GM23338 (cell line): ENCODE data around the gene DHRSX. TPM values are rescaled to one million over a fixed set of nuclear protein-coding genes. Genes with fewer than 3 reads are reported as not detected.

Source experiments
- ATAC-seq: fragments of 200-7000 bp; cut with Tn5 transposase; 3 replicates; pipeline ENCODE4 v1.9.1; 2020
- DNase-seq: peaks from one replicate; pipeline ENCODE4 v3.0.0-alpha.2; 2015; ENCODE audit warnings: low spot score
- H2AFZ ChIP-seq: fragments of 200-600 bp; sonication (generic); 2 replicates; pipeline ENCODE4 v1.8.0; 2016; ENCODE audit warnings: antibody characterized with exemption, mild to moderate bottlenecking, moderate library complexity
- H3F3A ChIP-seq: fragments of 200-600 bp; sonication (generic); replicated peaks from 2 replicates; pipeline ENCODE4 v1.8.0; 2017; ENCODE audit warnings: antibody characterized with exemption, mixed run types, low read depth
- H3K27ac ChIP-seq: fragments of 200-600 bp; sonication (generic); 2 replicates; pipeline ENCODE4 v1.6.1; 2016; ENCODE audit warnings: low read depth
- H3K27me3 ChIP-seq: fragments of 200-600 bp; sonication (generic); 2 replicates; pipeline ENCODE4 v1.8.0; 2016; ENCODE audit warnings: mild to moderate bottlenecking, mixed run types, moderate library complexity; ENCODE audit not compliant: insufficient read depth
- H3K36me3 ChIP-seq: fragments of 200-600 bp; sonication (generic); 2 replicates; pipeline ENCODE4 v1.8.0; 2016; ENCODE audit warnings: mild to moderate bottlenecking; ENCODE audit not compliant: insufficient read depth
- H3K4me1 ChIP-seq: fragments of 200-600 bp; sonication (generic); 2 replicates; pipeline ENCODE4 v1.8.0; 2016; ENCODE audit warnings: mild to moderate bottlenecking, moderate library complexity; ENCODE audit not compliant: insufficient read depth
- H3K4me2 ChIP-seq: fragments of 200-600 bp; sonication (generic); 2 replicates; pipeline ENCODE4 v1.7.1; 2017; ENCODE audit warnings: mixed run types
- H3K4me3 ChIP-seq: fragments of 200-600 bp; sonication (generic); 2 replicates; pipeline ENCODE4 v1.6.1; 2016; ENCODE audit warnings: mixed run types
- H3K79me2 ChIP-seq: fragments of 200-600 bp; sonication (generic); replicated peaks from 2 replicates; pipeline ENCODE4 v1.8.0; 2017; ENCODE audit warnings: mild to moderate bottlenecking; ENCODE audit not compliant: insufficient read depth
- H3K9me2 ChIP-seq: fragments of 200-600 bp; sonication (generic); 2 replicates; pipeline ENCODE4 v1.8.0; 2017; ENCODE audit not compliant: insufficient read depth
- H4K20me1 ChIP-seq: fragments of 200-600 bp; sonication (generic); replicated peaks from 2 replicates; pipeline ENCODE4 v1.8.0; 2017; ENCODE audit warnings: mild to moderate bottlenecking; ENCODE audit not compliant: insufficient read depth
- H3K27ac Mint-ChIP-seq: 2 replicates; pipeline ENCODE4 v1.8.0; 2020; ENCODE audit warnings: inconsistent platforms, mild to moderate bottlenecking, moderate library complexity, mixed read lengths
- H3K27me3 Mint-ChIP-seq: 3 replicates; pipeline ENCODE4 v1.8.0; 2022; ENCODE audit warnings: low read depth, mild to moderate bottlenecking, moderate library complexity, mixed read lengths, inconsistent platforms; ENCODE audit not compliant: insufficient read depth, poor library complexity
- H3K36me3 Mint-ChIP-seq: 3 replicates; pipeline ENCODE4 v1.8.0; 2021; ENCODE audit warnings: low read depth, mild to moderate bottlenecking, inconsistent platforms, moderate library complexity, mixed read lengths
- H3K4me1 Mint-ChIP-seq: 3 replicates; pipeline ENCODE4 v1.8.0; 2020; ENCODE audit warnings: mild to moderate bottlenecking, inconsistent platforms, mixed read lengths
- H3K4me3 Mint-ChIP-seq: 3 replicates; pipeline ENCODE4 v1.8.0; 2021; ENCODE audit warnings: moderate library complexity, mild to moderate bottlenecking, inconsistent platforms, mixed read lengths
- H3K9me3 Mint-ChIP-seq: 3 replicates; pipeline ENCODE4 v1.8.0; 2020; ENCODE audit warnings: moderate library complexity, mild to moderate bottlenecking, inconsistent platforms, mixed read lengths
- CREB1 ChIP-seq: fragments of 250-450 bp; sonication (Bioruptor Pico); IDR thresholded peaks from 2 replicates; pipeline ENCODE4 v1.5.0; 2020; ENCODE audit warnings: low read depth, mild to moderate bottlenecking, moderate library complexity
- ETS1 ChIP-seq: IDR thresholded peaks from 2 replicates; pipeline ENCODE4 v1.6.1; 2016; ENCODE audit warnings: antibody characterized with exemption
- EZH2 ChIP-seq: fragments of 200-600 bp; sonication (generic); IDR thresholded peaks from one replicate; pipeline ENCODE4 v1.8.0; 2017; ENCODE audit warnings: antibody characterized with exemption, mild to moderate bottlenecking, low read depth; ENCODE audit not compliant: unreplicated experiment
- EZH2phosphoT487 ChIP-seq: fragments of 200-600 bp; sonication (generic); IDR thresholded peaks from one replicate; pipeline ENCODE4 v1.8.1; 2018; ENCODE audit warnings: antibody characterized with exemption; ENCODE audit not compliant: unreplicated experiment
- NANOG ChIP-seq: IDR thresholded peaks from 2 replicates; pipeline ENCODE4 v1.6.1; 2016; ENCODE audit warnings: antibody characterized with exemption, borderline replicate concordance
- REST ChIP-seq: IDR thresholded peaks from one replicate; pipeline ENCODE4 v1.6.1; 2018; ENCODE audit warnings: antibody characterized with exemption; ENCODE audit not compliant: unreplicated experiment
- STAT1 ChIP-seq: IDR thresholded peaks from one replicate; pipeline ENCODE4 v1.6.1; 2016; ENCODE audit warnings: antibody characterized with exemption; ENCODE audit not compliant: unreplicated experiment
- ZNF114 ChIP-seq: fragments of 250-450 bp; sonication (Bioruptor Pico); IDR thresholded peaks from 2 replicates; pipeline ENCODE4 v1.5.0; 2020; ENCODE audit warnings: mild to moderate bottlenecking, moderate library complexity
- ZNF331 ChIP-seq: fragments of 250-450 bp; sonication (Bioruptor Pico); IDR thresholded peaks from 2 replicates; pipeline ENCODE4 v1.5.0; 2020; ENCODE audit warnings: low read depth, mild to moderate bottlenecking, moderate library complexity
- polyA plus RNA-seq: library from polyadenylated mRNA; unstranded; fragments of >200 nt; fragmentation: Nextera tagmentation; extraction: Ambion mirVana; gene quantifications from 2 replicates; pipeline ENCODE4 v1.2.1, GENCODE V29; 2016
- total RNA-seq: library from RNA; depleted of rRNA; stranded (reverse); fragments of >200 nt; shearing (Covaris generic); gene quantifications from 2 replicates; pipeline ENCODE4 v1.2.3, GENCODE V29; 2014

Gene DHRSX
- total and polyA plus RNA-seq, 2 experiments from 2014 or later: 33.9 to 43.0 TPM

GRCh38 chrX:2406891-2407518 lies 93.8 kb downstream of the DHRSX start:
- ATAC-seq: no peak
- H3K4me3 Mint-ChIP-seq: no peak overlapping the region
- no peaks in the 10 kb centered on the region for H4K20me1 ChIP-seq
- H3K4me3 ChIP-seq: no peak overlapping the region
- H3K27me3 Mint-ChIP-seq: peaks cover 4% of the 10 kb centered on the region
- DNase-seq: no peak
- no peaks in the 10 kb centered on the region for H3K9me2 ChIP-seq
- H3K36me3 ChIP-seq: peaks cover 21% of the 10 kb centered on the region
- no peak overlapping the region for H3K4me2 ChIP-seq
- peaks cover 56% of the 10 kb centered on the region for H3K36me3 Mint-ChIP-seq
- no peak overlapping the region for H2AFZ ChIP-seq
- H3K4me1 Mint-ChIP-seq: peaks cover 16% of the 10 kb centered on the region; the same call in 2 of the 3 replicates
- no peak overlapping the region for H3K27ac Mint-ChIP-seq
- no peak overlapping the region for H3K27ac ChIP-seq
- H3F3A ChIP-seq: no peaks in the 10 kb centered on the region
- TF ChIP-seq STAT1 (no peak), ETS1 (no peak), NANOG (no peak), ZNF331 (no peak), CREB1 (CRISPR knock-in tag) (no peak)
- H3K4me1 ChIP-seq: peaks cover 11% of the 10 kb centered on the region; the same call in 1 of the 2 replicates
- H3K9me3 Mint-ChIP-seq: peaks cover 24% of the 10 kb centered on the region
- no peaks in the 10 kb centered on the region for H3K27me3 ChIP-seq
- peaks cover 11% of the 10 kb centered on the region; the same call in 1 of the 2 replicates for H3K79me2 ChIP-seq

GRCh38 chrX:2404776-2405175 lies 96.0 kb downstream of the DHRSX start:
- Mint-ChIP-seq H3K27ac (peak overlapping the region; percentile 86), H3K36me3 (peaks cover 54% of the 10 kb centered on the region), H3K9me3 (peaks cover 24% of the 10 kb centered on the region), H3K4me3 (no peak overlapping the region), H3K27me3 (peaks cover 5% of the 10 kb centered on the region), H3K4me1 (peaks cover 24% of the 10 kb centered on the region)
- Histone ChIP-seq H3K9me2 (no peaks in the 10 kb centered on the region), H3K36me3 (peaks cover 21% of the 10 kb centered on the region), H3K4me1 (peaks cover 15% of the 10 kb centered on the region; the same call in 1 of the 2 replicates), H3K79me2 (peaks cover 18% of the 10 kb centered on the region), H3K4me2 (no peak overlapping the region), H3K4me3 (no peak overlapping the region), H3K27ac (peak overlapping the region; percentile 78; the same call in 1 of the 2 replicates), H3F3A (no peaks in the 10 kb centered on the region), H2AFZ (no peak overlapping the region), H3K27me3 (no peaks in the 10 kb centered on the region), H4K20me1 (no peaks in the 10 kb centered on the region; the same call in 1 of the 2 replicates)
- no peak for TF ChIP-seq EZH2
- no peak for TF ChIP-seq ZNF114 (CRISPR knock-in tag)
- TF ChIP-seq ETS1: no peak
- no peak for TF ChIP-seq STAT1
- TF ChIP-seq EZH2phosphoT487: no peak
- no peak for TF ChIP-seq REST
- no peak for DNase-seq
- no peak; the same call in 2 of the 3 replicates for ATAC-seq
